GM19467 (cell line): Measurements from ENCODE around the gene GNPTG.

Experiments
- ATAC-seq: cut with Tn5 transposase; IDR thresholded peaks from one replicate; pipeline ENCODE4 v1.9.1; 2021; ENCODE audit warnings: mild to moderate bottlenecking, moderate library complexity; ENCODE audit not compliant: unreplicated experiment

GNPTG gene

GRCh38 chr16:1333149-1333812, 18.4 kb upstream of the GNPTG start, which contains the start of gene BAIAP3:
Gene BAIAP3 (plus strand): TSS chr16:1333645. CDS start chr16:1338550, 4,905 bp downstream.
- no peak for ATAC-seq

- ATAC-seq = no peak
These were observed 17.7 kb upstream of the GNPTG start for GRCh38 chr16:1333854-1334700.

- ATAC-seq = no peak
These were observed 17.0 kb upstream of the GNPTG start for GRCh38 chr16:1334739-1335138.

GRCh38 chr16:1335211-1335971, 16.3 kb upstream of the GNPTG start:
- ATAC-seq = no peak

GRCh38 chr16:1335996-1336395, 15.7 kb upstream of the GNPTG start:
- no peak for ATAC-seq

GRCh38 chr16:1336619-1337018, 15.1 kb upstream of the GNPTG start:
- ATAC-seq = no peak

GRCh38 chr16:1337486-1337885, 14.2 kb upstream of the GNPTG start:
- ATAC-seq = no peak

GRCh38 chr16:1338119-1338730, 13.5 kb upstream of the GNPTG start:
- no peak for ATAC-seq

- ATAC-seq = no peak
These were observed 12.7 kb upstream of the GNPTG start for GRCh38 chr16:1338855-1339675.

GRCh38 chr16:1340730-1341494, 10.8 kb upstream of the GNPTG start:
- ATAC-seq = no peak

- ATAC-seq = no peak
These were observed 10.0 kb upstream of the GNPTG start for GRCh38 chr16:1341495-1342420.

GRCh38 chr16:1342526-1343427, 9.0 kb upstream of the GNPTG start:
- ATAC-seq = peak; percentile 80

- ATAC-seq = no peak
These were observed 8.1 kb upstream of the GNPTG start for GRCh38 chr16:1343428-1344242.

- no peak for ATAC-seq
These were observed 7.2 kb upstream of the GNPTG start for GRCh38 chr16:1344499-1344898.

GRCh38 chr16:1345087-1345486, 6.6 kb upstream of the GNPTG start:
- no peak for ATAC-seq

- no peak for ATAC-seq
These were observed 5.9 kb upstream of the GNPTG start for GRCh38 chr16:1345651-1346421.
